CD14-positive monocyte (primary cell): ENCODE results near the gene CLRN3. TPM values are rescaled to one million over a fixed set of nuclear protein-coding genes. Genes with fewer than 3 reads are reported as not detected.

Experiments
- DNase-seq, 3 donors: peaks; one replicate each; pipeline ENCODE4 v3.0.0-alpha.2; 2011 to 2022
- H2AFZ ChIP-seq: 2 replicates; pipeline ENCODE4 v1.6.0; 2012; ENCODE audit warnings: mild to moderate bottlenecking, low read depth, low read length, inconsistent platforms; ENCODE audit not compliant: insufficient read depth, poor library complexity, severe bottlenecking
- H3K27ac ChIP-seq, 2 donors: 1 replicate in 1 of 2; 2 replicates in 1 of 2; pipeline ENCODE4 v1.5.1; 2012 to 2013; ENCODE audit warnings: low read length in 2 of 2, control low read depth in 1 of 2, inconsistent platforms in 1 of 2, low read depth in 1 of 2, mild to moderate bottlenecking in 1 of 2
- H3K27me3 ChIP-seq, 2 donors: one replicate each; pipeline versions ENCODE4 v1.6.0 to v1.6.1; 2011 to 2013; ENCODE audit warnings: low read length in 2 of 2; ENCODE audit not compliant: control insufficient read depth in 2 of 2, insufficient read depth in 2 of 2
- H3K36me3 ChIP-seq, 2 donors: replicated peaks in 1 of 2; 1 replicate in 1 of 2; 2 replicates in 1 of 2; pipeline versions ENCODE4 v1.5.1 to v1.6.1; 2012 to 2013; ENCODE audit warnings: low read length in 2 of 2, control low read depth in 1 of 2, inconsistent platforms in 1 of 2, mild to moderate bottlenecking in 1 of 2; ENCODE audit not compliant: insufficient read depth in 2 of 2, control insufficient read depth in 1 of 2
- H3K4me1 ChIP-seq, 2 donors: 1 replicate in 1 of 2; 2 replicates in 1 of 2; pipeline versions ENCODE4 v1.5.1 to v1.6.1; 2012 to 2013; ENCODE audit warnings: low read length in 2 of 2, control low read depth in 1 of 2, inconsistent platforms in 1 of 2, mild to moderate bottlenecking in 1 of 2, moderate library complexity in 1 of 2; ENCODE audit not compliant: insufficient read depth in 2 of 2, control insufficient read depth in 1 of 2
- H3K4me2 ChIP-seq: replicated peaks from 2 replicates; pipeline ENCODE3; 2012; ENCODE audit warnings: low read length, moderate library complexity, mild to moderate bottlenecking; ENCODE audit not compliant: poor library complexity, severe bottlenecking; ENCODE audit errors: extremely low read depth
- H3K4me3 ChIP-seq, 3 experiments: fragments of 200-600 bp in 1 of 3; sonication (generic) in 1 of 3; replicated peaks in 1 of 3; 1 replicate in 2 of 3; 2 replicates in 1 of 3; pipeline ENCODE4 v1.5.1; 2011 to 2013; ENCODE audit warnings: low read length in 3 of 3, mild to moderate bottlenecking in 3 of 3, control low read depth in 2 of 3, low read depth in 2 of 3, inconsistent platforms in 1 of 3, moderate library complexity in 1 of 3
- H3K79me2 ChIP-seq: 2 replicates; pipeline ENCODE4 v1.6.0; 2012; ENCODE audit warnings: mild to moderate bottlenecking, control low read depth, inconsistent platforms, low read length, moderate library complexity; ENCODE audit not compliant: insufficient read depth
- H3K9ac ChIP-seq: 2 replicates; pipeline ENCODE4 v1.6.0; 2017; ENCODE audit warnings: low read length, mild to moderate bottlenecking; ENCODE audit not compliant: insufficient read depth, poor library complexity, severe bottlenecking
- H3K9me3 ChIP-seq, 2 donors: replicated peaks in 1 of 2; 1 replicate in 1 of 2; 2 replicates in 1 of 2; pipeline versions ENCODE4 v1.5.1 to v1.6.1; 2012 to 2013; ENCODE audit warnings: low read length in 2 of 2, control low read depth in 1 of 2; ENCODE audit not compliant: control insufficient read depth in 1 of 2, insufficient read depth in 1 of 2
- H4K20me1 ChIP-seq: 2 replicates; pipeline ENCODE4 v1.6.0; 2012; ENCODE audit warnings: mild to moderate bottlenecking, low read length, control low read depth, moderate library complexity; ENCODE audit not compliant: insufficient read depth
- H3K27ac Mint-ChIP-seq, 7 donors: one replicate each; pipeline ENCODE4 v1.8.0; 2020; ENCODE audit warnings: mild to moderate bottlenecking in 7 of 7, mixed read lengths in 7 of 7, moderate library complexity in 6 of 7, inconsistent platforms in 2 of 7
- H3K27me3 Mint-ChIP-seq, 3 donors: one replicate each; pipeline ENCODE4 v1.8.0; 2021 to 2022; ENCODE audit warnings: low read depth in 3 of 3, mild to moderate bottlenecking in 3 of 3, mixed read lengths in 3 of 3, moderate library complexity in 3 of 3, inconsistent platforms in 1 of 3
- H3K36me3 Mint-ChIP-seq, 2 donors: one replicate each; pipeline ENCODE4 v1.8.0; 2020; ENCODE audit warnings: mixed read lengths in 2 of 2, inconsistent platforms in 1 of 2, mild to moderate bottlenecking in 1 of 2
- H3K4me1 Mint-ChIP-seq: one replicate; pipeline ENCODE4 v1.8.0; 2020; ENCODE audit warnings: mild to moderate bottlenecking, mixed read lengths
- H3K4me3 Mint-ChIP-seq, 2 donors: one replicate each; pipeline ENCODE4 v1.8.0; 2020; ENCODE audit warnings: mild to moderate bottlenecking in 2 of 2, mixed read lengths in 2 of 2, moderate library complexity in 1 of 2
- H3K9me3 Mint-ChIP-seq, 7 donors: one replicate each; pipeline ENCODE4 v1.8.0; 2020 to 2022; ENCODE audit warnings: mixed read lengths in 7 of 7, mild to moderate bottlenecking in 6 of 7, moderate library complexity in 6 of 7, inconsistent platforms in 2 of 7
- WGBS: methylation state at CpG from one replicate; pipeline ENCODE4 v1.1.5; 2013; ENCODE audit warnings: missing lambda C conversion rate; ENCODE audit not compliant: insufficient coverage; 5-methylcytosine and 5-hydroxymethylcytosine counted together
- intact Hi-C, 2 donors: fragments of 100-400 bp; cut with micrococcal nuclease; formaldehyde crosslinking; loops; one replicate each; pipeline versions ENCODE4 v1.15.0 to v1.15.1; 2023
- polyA plus RNA-seq, 3 donors: library from polyadenylated mRNA; depleted of rRNA in 1 of 3; unstranded in 2 of 3; stranded (reverse) in 1 of 3; fragments of 300-500 nt in 2 of 3; fragments of >200 nt in 1 of 3; fragmentation: Illumina TruSeq in 2 of 3; gene quantifications; 1 replicate in 2 of 3; 2 replicates in 1 of 3; pipeline ENCODE4 v1.2.3, GENCODE V29; 2012 to 2021
- TF ChIP-seq, protein P1 (sequence below): fragments of 200-600 bp; IDR thresholded peaks from one replicate; pipeline ENCODE4 v1.8.0; 2022; ENCODE audit warnings: antibody characterized with exemption, mild to moderate bottlenecking

CLRN3 gene
- polyA plus RNA-seq, 3 donors = 0.16 TPM; not detected in 2

GRCh38 chr10:127832501-127832900, 60.2 kb downstream of the CLRN3 start:
- Histone ChIP-seq H3K27ac (no peak overlapping the region), H3K4me2 (no peak overlapping the region), H3K79me2 (no peaks in the 10 kb centered on the region), H3K36me3 (no peaks in the 10 kb centered on the region), H3K27me3 (peaks cover 2% of the 10 kb centered on the region in 2 donors), H3K4me1 (no peaks in the 10 kb centered on the region), H4K20me1 (no peaks in the 10 kb centered on the region), H2AFZ (no peak overlapping the region), H3K9me3 (no peaks in the 10 kb centered on the region), H3K4me3 (no peak overlapping the region), H3K9ac (no peak overlapping the region)
- TF ChIP-seq, protein P1, sequence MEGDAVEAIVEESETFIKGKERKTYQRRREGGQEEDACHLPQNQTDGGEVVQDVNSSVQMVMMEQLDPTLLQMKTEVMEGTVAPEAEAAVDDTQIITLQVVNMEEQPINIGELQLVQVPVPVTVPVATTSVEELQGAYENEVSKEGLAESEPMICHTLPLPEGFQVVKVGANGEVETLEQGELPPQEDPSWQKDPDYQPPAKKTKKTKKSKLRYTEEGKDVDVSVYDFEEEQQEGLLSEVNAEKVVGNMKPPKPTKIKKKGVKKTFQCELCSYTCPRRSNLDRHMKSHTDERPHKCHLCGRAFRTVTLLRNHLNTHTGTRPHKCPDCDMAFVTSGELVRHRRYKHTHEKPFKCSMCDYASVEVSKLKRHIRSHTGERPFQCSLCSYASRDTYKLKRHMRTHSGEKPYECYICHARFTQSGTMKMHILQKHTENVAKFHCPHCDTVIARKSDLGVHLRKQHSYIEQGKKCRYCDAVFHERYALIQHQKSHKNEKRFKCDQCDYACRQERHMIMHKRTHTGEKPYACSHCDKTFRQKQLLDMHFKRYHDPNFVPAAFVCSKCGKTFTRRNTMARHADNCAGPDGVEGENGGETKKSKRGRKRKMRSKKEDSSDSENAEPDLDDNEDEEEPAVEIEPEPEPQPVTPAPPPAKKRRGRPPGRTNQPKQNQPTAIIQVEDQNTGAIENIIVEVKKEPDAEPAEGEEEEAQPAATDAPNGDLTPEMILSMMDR = no peak
- Mint-ChIP-seq H3K4me3 (no peak overlapping the region), H3K4me1 (no peaks in the 10 kb centered on the region), H3K9me3 (no peaks in the 10 kb centered on the region), H3K36me3 (no peaks in the 10 kb centered on the region), H3K27ac (no peak overlapping the region), H3K27me3 (peaks cover 4 to 5% (median 5%) of the 10 kb centered on the region in 3 donors)
- intact Hi-C loops = no loop called here
- DNase-seq = no peak
- WGBS = 92% methylated on average over 3 of the region's 4 CpGs

DNA sequence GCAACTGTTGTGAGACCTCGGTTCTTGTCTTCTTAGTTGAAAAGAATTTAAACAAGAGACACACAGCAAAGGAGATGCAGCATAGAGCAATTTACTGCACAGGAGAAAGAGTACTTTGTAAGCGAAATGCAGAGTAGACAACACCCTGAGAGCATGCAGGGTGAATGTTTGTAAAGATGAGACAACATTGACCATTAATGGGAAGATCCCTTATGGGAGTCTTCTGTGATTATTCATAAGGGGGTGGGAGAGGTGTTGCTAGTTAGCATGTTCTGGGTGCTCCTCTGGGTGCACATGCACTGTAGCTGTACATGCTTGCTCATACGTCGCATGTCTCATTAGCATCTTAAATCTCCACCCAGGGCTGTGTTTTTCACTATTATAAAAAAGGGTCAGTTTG, 62.3 kb downstream of the CLRN3 start:
- Histone ChIP-seq H2AFZ (no peak overlapping the region), H3K4me3 (no peak overlapping the region), H3K9me3 (no peaks in the 10 kb centered on the region), H3K4me1 (no peaks in the 10 kb centered on the region), H3K36me3 (no peaks in the 10 kb centered on the region), H3K27me3 (peaks cover 2% of the 10 kb centered on the region in 2 donors), H3K79me2 (no peaks in the 10 kb centered on the region), H4K20me1 (no peaks in the 10 kb centered on the region), H3K27ac (no peak overlapping the region), H3K4me2 (no peak overlapping the region), H3K9ac (no peak overlapping the region)
- WGBS = 93% methylated on average over 2 of the region's 4 CpGs
- H3K4me1 Mint-ChIP-seq = no peaks in the 10 kb centered on the region
- no peak for DNase-seq
- TF ChIP-seq, protein P1 = no peak
- H3K9me3 Mint-ChIP-seq = peaks cover 0 to 3% (median 0%) of the 10 kb centered on the region in 7 donors
- H3K4me3 Mint-ChIP-seq = no peak overlapping the region
- H3K36me3 Mint-ChIP-seq = no peaks in the 10 kb centered on the region
- H3K27ac Mint-ChIP-seq = no peak overlapping the region
- peaks cover 2 to 7% (median 3%) of the 10 kb centered on the region in 3 donors for H3K27me3 Mint-ChIP-seq
- intact Hi-C loops = no loop called here

Other genes with a start within 250 kb of the CLRN3 start
- gene FOXI2, start 155.8 kb downstream of the CLRN3 start, polyA plus RNA-seq = not detected
- 100 to 1,000 TPM in 2 of 3 donors, 10 to 100 TPM in 1; 95.2 to 271 (median 125) TPM for gene PTPRE, start 14.2 kb upstream of the CLRN3 start, polyA plus RNA-seq
- gene MKI67, start 233.5 kb upstream of the CLRN3 start, polyA plus RNA-seq = under 1 TPM in 2 of 3 donors, not detected in 1; 0.02 to 0.05 TPM